Activated T-helper 1 cell treated with Interleukin-2 at 50 U/mL for 16 hours (primary cell): ENCODE results near the gene OBP2A.
"Not testable (repeated sequence)": the region's sequence is repeated elsewhere in the genome, so short reads cannot be mapped to it uniquely, and the experiment has no call there.

ENCODE experiments used
- DNase-seq: peaks from one replicate; pipeline ENCODE4 v3.0.0-alpha.2; 2020; ENCODE audit warnings: low read depth

Gene OBP2A, protein sequence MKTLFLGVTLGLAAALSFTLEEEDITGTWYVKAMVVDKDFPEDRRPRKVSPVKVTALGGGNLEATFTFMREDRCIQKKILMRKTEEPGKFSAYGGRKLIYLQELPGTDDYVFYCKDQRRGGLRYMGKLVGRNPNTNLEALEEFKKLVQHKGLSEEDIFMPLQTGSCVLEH

DNA sequence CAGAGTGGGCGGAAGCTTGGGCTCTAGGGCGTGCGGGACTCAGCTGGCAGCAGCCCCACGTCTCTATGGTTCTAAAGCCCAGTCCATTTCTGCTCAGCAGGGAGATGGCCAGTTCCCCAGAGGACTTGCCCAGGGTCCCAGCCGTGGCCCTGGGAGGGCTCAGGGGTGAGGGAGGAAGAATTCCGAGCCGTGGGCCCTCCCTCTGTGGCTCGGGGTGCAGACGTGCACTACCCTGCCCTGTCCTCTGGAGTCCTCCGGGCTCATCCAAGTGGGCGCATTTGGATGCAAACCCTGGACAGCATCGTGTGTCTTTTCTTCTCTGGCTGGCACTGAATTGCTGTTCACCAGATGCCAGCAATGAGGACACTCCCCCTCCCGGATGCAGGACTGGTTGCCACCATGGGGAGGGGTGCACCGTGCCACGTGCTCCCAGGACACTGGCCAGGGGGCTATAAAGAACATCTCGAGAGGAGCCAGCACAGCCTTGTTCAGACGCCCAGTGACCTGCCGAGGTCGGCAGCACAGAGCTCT, at the start of gene OBP2A:
Gene OBP2A (plus strand): TSS at position 481 of the 531 bp plus-strand sequence. CDS start 55 bp downstream, outside the sequence.
- not testable (repeated sequence) for DNase-seq

DNA sequence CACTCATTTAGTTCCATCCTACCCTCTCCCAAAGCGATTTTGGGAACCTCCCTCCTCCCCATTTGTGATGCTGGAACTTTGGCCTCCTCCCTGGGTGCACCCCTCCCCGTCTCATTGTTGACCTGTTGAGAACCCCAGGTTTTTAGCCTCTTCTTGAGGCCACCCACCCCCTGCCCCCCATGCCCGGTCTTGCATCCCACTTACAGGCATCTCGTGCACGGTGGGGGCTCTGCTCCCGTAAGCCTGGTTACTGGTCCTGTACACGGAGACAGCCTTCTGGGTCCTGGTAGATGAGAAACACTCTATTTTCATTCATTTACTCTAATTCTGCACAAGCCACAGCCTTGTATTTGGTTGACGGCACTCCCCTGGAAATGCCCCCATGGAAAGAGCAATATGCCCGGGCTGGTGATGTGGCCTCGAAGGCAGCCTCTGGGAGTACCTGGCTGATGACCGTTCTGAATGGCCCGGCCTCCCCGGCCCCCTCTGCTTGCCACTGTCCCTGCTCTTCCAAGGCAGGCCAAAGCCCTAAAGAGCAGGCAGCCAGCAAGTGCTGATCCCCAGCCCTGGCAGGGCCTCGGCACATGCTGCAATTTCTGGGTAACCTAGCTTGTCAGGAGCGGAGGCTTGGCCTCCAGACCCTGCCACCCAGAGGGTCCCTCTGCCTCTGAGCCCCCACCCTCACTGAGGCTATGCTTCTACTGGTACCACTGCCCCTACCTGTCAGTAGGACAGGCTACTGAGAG, 47.4 kb upstream of the OBP2A start:
- DNase-seq: no peak

- DNase-seq: peak; percentile 79
Observed at GRCh38 chr9:135499326-135500070, 46.4 kb upstream of the OBP2A start.

DNA sequence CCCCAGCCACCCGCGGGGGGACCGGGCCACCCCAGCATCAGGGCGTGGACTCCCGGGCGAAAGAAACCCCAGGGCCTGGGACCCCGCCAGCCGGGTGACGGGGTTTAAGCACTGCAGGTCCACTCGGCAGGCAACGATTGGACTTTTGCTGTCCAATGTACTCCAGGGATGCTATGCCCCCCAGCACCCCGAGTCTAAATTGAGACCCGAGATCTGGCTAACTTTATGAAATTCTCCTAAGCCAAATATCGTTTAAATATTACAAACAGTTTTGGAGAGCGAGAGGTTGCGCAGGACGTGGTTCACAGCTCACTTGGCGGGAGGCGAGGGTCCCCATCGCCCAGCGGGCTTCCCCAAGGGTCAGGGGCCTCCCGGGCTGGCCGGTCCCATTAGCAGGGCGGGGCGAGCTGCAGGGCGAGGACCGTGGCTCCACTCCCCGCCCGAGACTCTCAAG, 45.8 kb upstream of the OBP2A start:
- no peak for DNase-seq

DNA sequence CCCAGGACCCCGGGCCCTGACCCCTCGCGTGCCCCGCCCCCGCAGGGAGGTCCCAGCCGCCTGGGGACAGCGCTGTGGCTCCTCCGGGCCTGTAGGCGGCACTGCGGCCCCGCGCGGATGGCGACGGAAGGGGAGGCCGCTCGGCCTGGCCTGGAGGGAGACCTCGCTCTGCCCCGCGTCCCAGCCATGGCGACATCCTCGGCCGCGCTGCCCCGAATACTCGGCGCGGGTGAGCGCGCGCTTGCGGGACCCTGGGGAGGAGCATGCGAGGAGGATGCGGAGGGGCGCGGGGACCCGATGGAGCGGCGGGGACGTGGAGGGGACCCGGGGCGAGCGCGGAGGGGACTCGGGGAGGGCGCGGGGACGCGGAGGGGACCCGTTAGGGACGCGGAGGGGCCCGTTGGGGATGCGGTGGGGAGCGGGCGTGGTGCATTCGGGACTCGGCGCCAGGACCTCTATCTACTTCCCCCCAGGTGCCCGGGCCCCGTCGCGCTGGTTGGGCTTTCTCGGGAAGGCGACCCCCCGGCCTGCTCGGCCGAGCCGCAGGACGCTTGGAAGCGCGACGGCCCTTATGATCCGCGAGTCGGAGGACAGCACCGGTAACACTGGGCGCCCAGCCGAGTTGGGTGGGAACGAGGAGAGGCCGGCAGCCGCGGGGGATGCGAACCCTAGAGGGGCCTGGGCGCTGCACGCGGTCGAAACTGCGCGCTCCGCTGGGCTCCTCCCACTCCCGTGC, 45.2 kb upstream of the OBP2A start, which contains the start of gene MRPS2:
Gene MRPS2 (plus strand): TSS at position 158 of the 736 bp plus-strand sequence. CDS start 29 bp downstream, at position 187.
- peak; percentile 78 for DNase-seq

GRCh38 chr9:135501261-135502167, 44.4 kb upstream of the OBP2A start:
- DNase-seq: no peak

GRCh38 chr9:135502168-135502872, 43.6 kb upstream of the OBP2A start:
- DNase-seq: no peak

DNA sequence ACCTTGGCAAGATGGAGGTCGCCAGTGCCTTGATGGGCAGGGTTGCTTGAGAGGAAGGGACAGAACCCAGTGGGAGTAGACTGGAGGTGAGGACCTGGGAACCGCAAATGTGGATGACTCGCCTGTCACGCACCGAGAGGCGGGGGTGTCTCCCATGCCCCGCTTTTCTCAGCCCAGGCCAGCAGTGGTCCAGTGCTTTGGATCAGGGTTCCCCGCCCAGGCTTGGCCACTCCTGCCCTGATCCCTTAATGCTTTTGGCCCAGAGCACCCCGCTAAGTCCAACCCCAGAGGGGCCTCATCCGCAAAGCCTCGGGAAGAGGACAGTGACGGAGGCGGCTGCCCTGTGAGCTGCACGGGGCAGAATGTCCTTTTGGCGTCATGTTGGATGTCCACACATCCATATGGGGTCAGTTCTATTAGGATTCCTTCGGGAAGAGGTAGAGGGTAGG, 43.0 kb upstream of the OBP2A start:
- DNase-seq: no peak

DNA sequence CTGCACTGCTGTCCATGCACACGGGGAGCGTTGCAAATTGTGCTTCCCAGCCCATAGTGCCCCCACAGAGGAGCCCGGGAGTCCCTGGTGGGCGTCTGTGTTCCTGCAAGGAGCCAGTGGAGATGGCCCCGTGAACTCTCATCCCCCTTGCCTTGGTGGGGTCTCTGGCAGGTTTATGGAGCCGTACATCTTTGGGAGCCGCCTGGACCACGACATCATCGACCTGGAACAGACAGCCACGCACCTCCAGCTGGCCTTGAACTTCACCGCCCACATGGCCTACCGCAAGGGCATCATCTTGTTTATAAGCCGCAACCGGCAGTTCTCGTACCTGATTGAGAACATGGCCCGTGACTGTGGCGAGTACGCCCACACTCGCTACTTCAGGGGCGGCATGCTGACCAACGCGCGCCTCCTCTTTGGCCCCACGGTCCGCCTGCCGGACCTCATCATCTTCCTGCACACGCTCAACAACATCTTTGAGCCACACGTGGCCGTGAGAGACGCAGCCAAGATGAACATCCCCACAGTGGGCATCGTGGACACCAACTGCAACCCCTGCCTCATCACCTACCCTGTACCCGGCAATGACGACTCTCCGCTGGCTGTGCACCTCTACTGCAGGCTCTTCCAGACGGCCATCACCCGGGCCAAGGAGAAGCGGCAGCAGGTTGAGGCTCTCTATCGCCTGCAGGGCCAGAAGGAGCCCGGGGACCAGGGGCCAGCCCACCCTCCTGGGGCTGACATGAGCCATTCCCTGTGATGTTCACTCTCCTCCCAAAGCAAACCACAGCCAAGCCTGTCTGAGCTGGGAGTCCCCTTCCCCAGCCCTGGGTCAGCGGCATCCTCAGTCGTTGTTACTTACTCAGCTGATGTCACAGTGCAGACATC, 42.3 kb upstream of the OBP2A start:
- DNase-seq: no peak

GRCh38 chr9:135504262-135505243, 41.4 kb upstream of the OBP2A start:
- no peak for DNase-seq

GRCh38 chr9:135505406-135506187, 40.3 kb upstream of the OBP2A start:
- DNase-seq: no peak

DNA sequence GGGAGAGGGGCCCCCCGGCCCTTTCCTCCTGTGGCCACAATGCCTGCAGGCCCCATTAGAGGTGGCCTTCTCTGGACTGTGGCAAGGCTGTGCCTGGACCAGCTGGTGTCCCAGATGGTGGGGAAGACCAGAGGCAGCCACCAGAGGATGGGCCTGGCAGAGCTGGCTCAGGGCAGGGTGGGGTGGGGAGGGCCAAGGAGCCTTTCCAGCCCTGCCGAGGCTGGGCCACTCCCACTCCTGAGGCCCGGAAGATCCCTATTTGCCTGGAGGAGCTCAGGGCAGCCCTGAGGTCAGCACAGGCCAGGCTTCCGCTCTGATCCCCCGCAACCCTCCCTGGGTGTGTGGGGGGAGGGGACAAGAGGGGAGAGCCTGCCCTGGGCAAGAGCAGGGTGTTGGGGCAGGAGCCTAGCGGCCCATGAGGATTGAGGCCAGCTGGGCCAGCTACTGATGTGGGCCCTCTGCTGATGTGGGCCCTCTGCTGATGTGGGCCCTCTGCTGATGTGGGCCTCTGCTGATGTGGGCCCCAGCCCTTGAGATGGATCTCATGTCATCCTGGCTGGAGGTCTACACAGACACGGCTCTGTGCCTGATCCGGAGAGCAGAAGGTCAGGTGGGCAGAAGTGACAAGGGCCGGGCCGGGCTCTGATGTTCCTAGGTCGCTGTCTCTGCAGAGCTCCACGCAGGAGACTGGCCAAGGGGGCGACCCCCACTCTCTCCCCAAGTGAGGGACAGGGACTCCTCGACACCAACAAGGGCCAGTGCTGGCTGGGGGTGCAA, 39.4 kb upstream of the OBP2A start:
- no peak for DNase-seq

DNA sequence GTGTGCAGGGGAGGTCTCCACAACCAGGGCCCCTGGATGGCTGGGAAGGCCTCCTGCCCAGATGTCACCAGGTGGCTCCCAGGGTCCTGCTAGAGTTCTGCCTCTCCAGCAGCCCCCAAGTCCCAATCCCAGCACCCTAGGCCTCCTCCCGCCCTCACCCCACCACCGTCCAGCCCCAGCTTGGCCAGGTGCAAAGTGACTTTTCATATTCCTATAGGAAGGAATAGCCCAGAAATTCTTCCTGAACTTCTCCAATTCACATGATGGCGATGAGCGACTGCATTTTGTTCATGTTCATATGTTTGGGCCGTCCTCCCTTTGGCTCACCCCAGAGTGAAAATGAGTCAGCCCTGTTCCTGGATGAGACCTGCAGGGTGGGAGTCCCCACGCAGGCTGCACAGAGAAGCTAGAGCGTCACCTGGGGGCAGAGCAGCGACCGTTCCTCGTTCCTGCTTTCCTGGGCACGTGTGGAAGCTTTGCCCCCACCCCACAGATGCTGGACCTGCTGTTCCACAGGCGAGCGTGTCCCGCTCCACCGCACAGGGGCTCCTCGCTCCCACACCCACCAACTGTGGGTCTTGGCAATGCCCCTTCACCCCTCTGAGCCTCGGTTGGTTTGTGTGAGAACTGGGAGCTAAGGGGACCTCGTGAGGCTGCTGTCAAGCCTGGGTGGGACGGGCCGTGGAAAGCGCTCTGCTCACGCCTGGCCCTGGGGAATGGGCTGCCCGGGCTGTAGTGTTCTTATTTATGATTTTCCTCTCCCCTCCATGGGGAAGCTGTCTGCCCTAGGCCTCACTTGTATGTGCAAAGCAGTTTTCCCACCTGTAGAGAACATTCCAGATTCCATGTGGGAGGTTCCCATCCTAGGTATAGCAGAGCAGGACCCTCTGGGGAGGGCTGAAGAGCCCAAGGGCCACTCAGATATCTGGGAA, 38.6 kb upstream of the OBP2A start:
- DNase-seq: no peak

- no peak for DNase-seq
Observed at GRCh38 chr9:135508211-135508820, 37.6 kb upstream of the OBP2A start.

GRCh38 chr9:135509458-135509857, 36.5 kb upstream of the OBP2A start:
- DNase-seq: no peak
